Stomach (tissue), 9 donors: ENCODE data around the gene EDRF1. TPM values are rescaled to one million over a fixed set of nuclear protein-coding genes. Genes with fewer than 3 reads are reported as not detected.

Source experiments
- DNase-seq, 2 donors: peaks; one replicate each; pipeline versions ENCODE4 v3.0.0 to v3.0.0-alpha.2; 2013 to 2019
- H3K27ac ChIP-seq, 5 donors: fragments of 200-600 bp in 4 of 5; sonication (generic) in 4 of 5; one replicate each; pipeline ENCODE4 v1.5.1; 2013 to 2019; ENCODE audit warnings: mild to moderate bottlenecking in 1 of 5, moderate library complexity in 1 of 5
- H3K27me3 ChIP-seq, 3 donors: fragments of 200-600 bp; sonication (generic); one replicate each; pipeline ENCODE4 v1.5.1; 2017 to 2019; ENCODE audit warnings: mixed run types in 1 of 3
- H3K36me3 ChIP-seq, 4 donors: fragments of 200-600 bp; sonication (generic); 1 replicate in 3 of 4; 2 replicates in 1 of 4; pipeline ENCODE4 v1.5.1; 2016 to 2019
- H3K4me1 ChIP-seq, 4 donors: fragments of 200-600 bp; sonication (generic); one replicate each; pipeline ENCODE4 v1.5.1; 2016 to 2019
- H3K4me3 ChIP-seq, 4 donors: fragments of 200-600 bp; sonication (generic) in 3 of 4; one replicate each; pipeline ENCODE4 v1.5.1; 2016 to 2019; ENCODE audit warnings: mild to moderate bottlenecking in 1 of 4
- H3K9me3 ChIP-seq, 4 donors: fragments of 200-600 bp; sonication (generic); one replicate each; pipeline ENCODE4 v1.5.1; 2016 to 2019
- EP300 ChIP-seq: sonication (generic); formaldehyde crosslinking; IDR thresholded peaks from one replicate; pipeline ENCODE4 v1.6.1; 2017; ENCODE audit warnings: antibody characterized with exemption
- POLR2A ChIP-seq, 4 donors: fragments of 450-650 bp; IDR thresholded peaks; one replicate each; pipeline ENCODE4 v1.6.1; 2016; ENCODE audit warnings: antibody characterized with exemption in 4 of 4, control low read depth in 2 of 4, mild to moderate bottlenecking in 1 of 4, moderate library complexity in 1 of 4
- POLR2AphosphoS5 ChIP-seq, 3 donors: sonication (generic); formaldehyde crosslinking; IDR thresholded peaks; one replicate each; pipeline ENCODE4 v1.6.1; 2016; ENCODE audit warnings: antibody characterized with exemption in 3 of 3
- WGBS, 5 donors: extraction: QIAGEN DNeasy Blood & Tissue Kit in 3 of 5; methylation state at CpG; one replicate each; pipeline versions ENCODE4 v1.1.5 to v1.1.7; 2013 to 2018; 5-methylcytosine and 5-hydroxymethylcytosine counted together
- intact Hi-C: fragments of 100-400 bp; cut with DNase I; formaldehyde crosslinking; loops from one replicate; pipeline ENCODE4 v1.15.1; 2023; ENCODE audit warnings: low total_unique reads
- polyA plus RNA-seq, 3 donors: library from polyadenylated mRNA; stranded (reverse); fragments of 200-250 nt; gene quantifications; one replicate each; pipeline ENCODE4 v1.2.3, GENCODE V29; 2013
- total RNA-seq, 5 donors: library from RNA; depleted of rRNA; stranded (reverse); fragments of >200 nt; gene quantifications; one replicate each; pipeline versions ENCODE4 v1.1.0 to v1.2.3, GENCODE V29; 2014 to 2016
- TF ChIP-seq, protein P1 (sequence below), 7 experiments: fragments of 450-650 bp in 4 of 7; fragments of 200-600 bp in 3 of 7; sonication (generic) in 3 of 7; IDR thresholded peaks; one replicate each; pipeline ENCODE4 v1.5.1; 2016 to 2019; ENCODE audit warnings: antibody characterized with exemption in 7 of 7, control low read depth in 2 of 7, mild to moderate bottlenecking in 1 of 7
- donor health status: healthy with polysubstance abuse.
- donor health status: Bipolar disorder and iron deficiency.
- donor health status: healthy.

EDRF1 gene
- total and polyA plus RNA-seq, 8 donors: 5.5 to 41.5 (median 15.5) TPM

DNA sequence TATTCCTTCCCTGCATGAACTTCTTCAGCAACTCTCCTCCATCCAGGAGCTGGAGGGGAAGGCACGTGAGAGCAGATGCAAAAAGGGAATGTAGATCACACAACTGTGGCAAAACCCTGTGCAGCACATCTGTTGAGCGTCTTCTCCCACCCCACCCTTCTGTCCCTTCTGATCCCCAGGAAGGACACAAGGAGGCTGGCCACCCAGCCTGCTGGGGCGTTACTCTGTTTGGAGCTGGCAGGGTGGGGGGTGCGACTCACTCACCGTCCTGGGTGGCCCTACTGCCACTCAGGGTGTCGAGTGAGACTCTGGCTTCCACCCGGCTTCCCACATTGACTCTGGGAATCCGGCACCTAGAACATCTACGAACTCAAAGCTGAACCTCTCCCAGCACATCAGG, 66.3 kb downstream of the EDRF1 start:
- intact Hi-C loops: no loop called here
- DNase-seq: no peak
- Histone ChIP-seq H3K27ac (no peak overlapping the region), H3K36me3 (peaks cover 0 to 43% (median 25%) of the 10 kb centered on the region in 4 donors), H3K9me3 (no peaks in the 10 kb centered on the region), H3K4me1 (no peaks in the 10 kb centered on the region), H3K27me3 (no peaks in the 10 kb centered on the region), H3K4me3 (no peak overlapping the region)
- 73 to 84% (median 77%) methylated on average over 9 of the region's 9 CpGs for WGBS, 5 donors
- TF ChIP-seq, protein P1, sequence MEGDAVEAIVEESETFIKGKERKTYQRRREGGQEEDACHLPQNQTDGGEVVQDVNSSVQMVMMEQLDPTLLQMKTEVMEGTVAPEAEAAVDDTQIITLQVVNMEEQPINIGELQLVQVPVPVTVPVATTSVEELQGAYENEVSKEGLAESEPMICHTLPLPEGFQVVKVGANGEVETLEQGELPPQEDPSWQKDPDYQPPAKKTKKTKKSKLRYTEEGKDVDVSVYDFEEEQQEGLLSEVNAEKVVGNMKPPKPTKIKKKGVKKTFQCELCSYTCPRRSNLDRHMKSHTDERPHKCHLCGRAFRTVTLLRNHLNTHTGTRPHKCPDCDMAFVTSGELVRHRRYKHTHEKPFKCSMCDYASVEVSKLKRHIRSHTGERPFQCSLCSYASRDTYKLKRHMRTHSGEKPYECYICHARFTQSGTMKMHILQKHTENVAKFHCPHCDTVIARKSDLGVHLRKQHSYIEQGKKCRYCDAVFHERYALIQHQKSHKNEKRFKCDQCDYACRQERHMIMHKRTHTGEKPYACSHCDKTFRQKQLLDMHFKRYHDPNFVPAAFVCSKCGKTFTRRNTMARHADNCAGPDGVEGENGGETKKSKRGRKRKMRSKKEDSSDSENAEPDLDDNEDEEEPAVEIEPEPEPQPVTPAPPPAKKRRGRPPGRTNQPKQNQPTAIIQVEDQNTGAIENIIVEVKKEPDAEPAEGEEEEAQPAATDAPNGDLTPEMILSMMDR (IDR thresholded peaks at IDR 0.05): no peak
- TF ChIP-seq EP300: no peak
- no peak for TF ChIP-seq POLR2A (IDR thresholded peaks at IDR 0.05)
- TF ChIP-seq POLR2AphosphoS5 (IDR thresholded peaks at IDR 0.05): no peak

DNA sequence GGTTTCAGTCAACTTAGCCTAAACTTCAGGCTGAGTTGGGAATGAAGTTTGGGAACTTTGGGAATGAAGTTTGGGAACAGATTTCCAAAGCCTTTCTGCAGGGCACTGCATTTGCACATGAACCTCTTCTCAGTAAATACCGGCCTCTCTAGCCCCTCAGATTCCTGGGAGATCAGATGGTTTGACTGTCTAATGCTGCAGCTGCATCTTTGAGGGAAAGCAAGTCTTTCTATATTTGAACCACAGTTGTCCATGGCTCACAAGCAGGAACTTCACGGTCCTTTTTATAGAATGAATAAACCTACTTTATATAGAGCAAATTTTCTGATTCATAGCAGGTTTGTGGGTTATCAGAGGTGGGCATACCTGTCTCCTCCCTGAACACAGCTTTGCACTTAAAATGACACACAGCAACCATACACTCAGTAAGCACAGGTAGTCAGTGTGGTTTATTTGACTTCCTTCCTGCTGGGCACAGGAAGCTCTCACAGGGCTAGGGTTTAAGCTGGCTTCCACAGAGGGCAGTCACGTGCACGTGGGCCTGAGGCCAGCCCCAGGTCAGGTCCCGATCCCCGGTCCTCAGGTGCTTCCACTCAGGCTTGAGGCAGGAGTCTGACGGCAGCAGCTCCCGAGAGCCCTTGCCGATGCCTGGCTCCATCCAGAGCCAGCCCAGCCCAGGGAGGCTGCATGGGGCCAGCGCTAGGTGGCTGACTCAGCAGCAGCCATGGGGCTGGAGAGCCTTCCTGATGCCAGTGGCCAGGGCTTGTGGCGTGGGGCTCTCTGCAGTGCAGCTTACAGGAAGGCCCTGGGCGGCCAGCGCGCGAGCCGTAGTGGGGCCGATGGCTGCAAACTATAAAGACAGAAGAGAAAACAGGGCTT, 68.9 kb downstream of the EDRF1 start:
- TF ChIP-seq, protein P1 (IDR thresholded peaks at IDR 0.05): no peak
- TF ChIP-seq POLR2A (IDR thresholded peaks at IDR 0.05) (no peak), EP300 (no peak), POLR2AphosphoS5 (IDR thresholded peaks at IDR 0.05) (no peak)
- no peak for DNase-seq
- intact Hi-C loops: no loop called here

DNA sequence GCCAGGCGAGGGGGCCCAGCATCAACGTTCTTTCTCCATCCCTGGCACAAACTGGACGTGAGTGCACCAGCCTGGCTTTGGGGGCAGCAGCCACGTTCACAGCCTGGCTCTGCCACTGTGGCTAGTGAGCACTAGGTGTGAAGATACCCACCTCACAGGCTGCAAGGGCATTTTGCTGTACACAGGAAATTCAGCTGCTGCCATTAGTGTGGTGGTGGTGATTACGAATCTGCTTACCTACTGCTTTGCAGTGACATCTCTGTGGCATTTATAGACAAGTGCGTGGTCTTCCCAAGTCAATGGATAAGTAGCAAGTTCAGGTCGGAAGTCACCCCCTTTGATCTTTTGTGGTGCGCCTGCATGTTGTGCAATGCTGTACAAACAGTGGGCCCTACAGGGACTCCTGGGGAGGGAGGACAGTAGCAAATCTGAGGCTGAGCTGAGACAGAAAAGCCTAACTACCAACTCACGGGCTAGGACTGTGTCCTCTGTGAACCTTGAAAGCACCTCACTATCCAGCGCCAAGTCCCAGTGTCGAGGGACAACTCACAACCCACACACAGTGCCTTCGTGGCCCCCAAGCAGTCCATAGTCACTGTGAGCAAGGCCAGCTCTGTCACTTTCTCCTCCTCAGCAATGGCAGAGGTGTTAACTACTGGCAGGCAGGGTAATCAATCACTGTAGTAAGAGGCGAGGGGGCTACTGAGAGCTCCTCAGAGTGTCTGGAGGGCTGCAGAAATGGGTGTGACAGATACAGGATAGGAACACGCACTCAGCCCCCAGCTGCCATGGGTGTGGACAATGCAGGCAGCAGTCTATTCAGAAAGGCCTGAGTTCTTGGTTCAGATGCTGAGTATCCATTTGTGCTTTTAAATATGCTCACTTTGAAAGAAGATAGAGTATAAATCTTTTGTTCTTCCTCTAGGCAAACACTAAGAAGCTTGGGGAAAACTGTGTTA, 73.1 kb downstream of the EDRF1 start:
- peaks cover 32 to 93% (median 88%) of the 10 kb centered on the region in 4 donors for H3K36me3 ChIP-seq
- DNase-seq: no peak
- 83 to 91% (median 90%) methylated on average over 13 to 14 of the region's 14 CpGs for WGBS, 5 donors
- H3K4me3 ChIP-seq: no peak overlapping the region
- H3K4me1 ChIP-seq: no peaks in the 10 kb centered on the region
- no peaks in the 10 kb centered on the region for H3K27me3 ChIP-seq
- no peaks in the 10 kb centered on the region for H3K9me3 ChIP-seq
- TF ChIP-seq EP300: no peak
- no peak for TF ChIP-seq POLR2A (IDR thresholded peaks at IDR 0.05)
- TF ChIP-seq, protein P1 (IDR thresholded peaks at IDR 0.05): no peak
- no peak for TF ChIP-seq POLR2AphosphoS5 (IDR thresholded peaks at IDR 0.05)
- intact Hi-C loops: no loop called here
- no peak overlapping the region for H3K27ac ChIP-seq

More for the DNA sequence above, 68.9 kb downstream of the EDRF1 start:
- Histone ChIP-seq H3K4me3 (no peak overlapping the region), H3K36me3 (peaks cover 10 to 62% (median 48%) of the 10 kb centered on the region in 4 donors), H3K4me1 (no peaks in the 10 kb centered on the region), H3K27ac (no peak overlapping the region), H3K27me3 (no peaks in the 10 kb centered on the region), H3K9me3 (no peaks in the 10 kb centered on the region)
- WGBS, 5 donors: 79 to 87% (median 84%) methylated on average over 9 to 17 of the region's 17 CpGs

DNA sequence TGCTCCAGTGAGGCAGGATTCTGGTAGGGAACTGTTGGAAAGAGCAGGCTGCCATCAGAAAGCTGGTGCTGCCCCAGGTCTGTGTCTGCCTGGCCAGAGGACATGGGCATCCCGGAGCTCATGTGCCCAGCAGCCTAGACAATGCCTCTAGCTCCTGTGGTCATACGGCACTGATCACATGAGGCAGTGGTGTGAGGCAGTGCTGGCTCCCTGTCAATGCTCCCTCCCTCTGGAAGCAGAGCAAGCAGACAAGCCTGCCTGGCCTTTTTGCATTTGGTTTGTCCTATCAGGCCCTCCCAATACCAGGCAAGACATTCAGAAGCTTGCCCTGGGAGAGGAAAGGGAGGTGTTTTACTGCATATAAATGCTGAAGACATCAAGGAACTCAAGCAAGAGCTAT, 75.6 kb downstream of the EDRF1 start:
- Histone ChIP-seq H3K9me3 (no peaks in the 10 kb centered on the region), H3K27ac (no peak overlapping the region), H3K36me3 (peaks cover 32 to 93% (median 85%) of the 10 kb centered on the region in 4 donors), H3K4me3 (no peak overlapping the region), H3K27me3 (no peaks in the 10 kb centered on the region), H3K4me1 (no peaks in the 10 kb centered on the region)
- TF ChIP-seq EP300: no peak
- TF ChIP-seq POLR2A (IDR thresholded peaks at IDR 0.05): no peak
- TF ChIP-seq, protein P1 (IDR thresholded peaks at IDR 0.05): no peak
- no peak for TF ChIP-seq POLR2AphosphoS5 (IDR thresholded peaks at IDR 0.05)
- intact Hi-C loops: no loop called here
- 67 to 88% (median 78%) methylated on average over 1 to 2 of the region's 2 CpGs for WGBS, 5 donors
- DNase-seq: no peak
